IPS DF 6.9 (cell line): ENCODE measurements around the gene MAP4K2.
"Not testable (repeated sequence)": the region's sequence is repeated elsewhere in the genome, so short reads cannot be mapped to it uniquely, and the experiment has no call there.

ENCODE experiments used
- DNase-seq: peaks from one replicate; pipeline ENCODE4 v3.0.0-alpha.2; 2013; ENCODE audit warnings: low read depth, low spot score
- H3K27ac ChIP-seq: one replicate; pipeline ENCODE4 v1.5.1; 2013; ENCODE audit warnings: low read length, control low read depth
- H3K27me3 ChIP-seq: 2 replicates; pipeline ENCODE4 v1.6.1; 2013; ENCODE audit warnings: mild to moderate bottlenecking, low read length; ENCODE audit not compliant: control insufficient read depth, insufficient read depth
- H3K36me3 ChIP-seq: 2 replicates; pipeline ENCODE4 v1.6.1; 2013; ENCODE audit warnings: low read length; ENCODE audit not compliant: control insufficient read depth, insufficient read depth
- H3K4me1 ChIP-seq: 2 replicates; pipeline ENCODE4 v1.6.1; 2013; ENCODE audit warnings: low read length; ENCODE audit not compliant: control insufficient read depth, insufficient read depth
- H3K4me3 ChIP-seq: 2 replicates; pipeline ENCODE4 v1.5.1; 2013; ENCODE audit warnings: mild to moderate bottlenecking, low read length
- H3K9me3 ChIP-seq: 2 replicates; pipeline ENCODE4 v1.6.1; 2013; ENCODE audit warnings: low read length, inconsistent platforms; ENCODE audit not compliant: control insufficient read depth, insufficient read depth
- WGBS: extraction: QIAGEN DNeasy Blood & Tissue Kit; methylation state at CpG from one replicate; pipeline ENCODE4 v1.1.7; 2013; ENCODE audit warnings: mixed read lengths, missing lambda C conversion rate; ENCODE audit not compliant: insufficient read length, insufficient coverage; 5-methylcytosine and 5-hydroxymethylcytosine counted together

Gene MAP4K2

DNA sequence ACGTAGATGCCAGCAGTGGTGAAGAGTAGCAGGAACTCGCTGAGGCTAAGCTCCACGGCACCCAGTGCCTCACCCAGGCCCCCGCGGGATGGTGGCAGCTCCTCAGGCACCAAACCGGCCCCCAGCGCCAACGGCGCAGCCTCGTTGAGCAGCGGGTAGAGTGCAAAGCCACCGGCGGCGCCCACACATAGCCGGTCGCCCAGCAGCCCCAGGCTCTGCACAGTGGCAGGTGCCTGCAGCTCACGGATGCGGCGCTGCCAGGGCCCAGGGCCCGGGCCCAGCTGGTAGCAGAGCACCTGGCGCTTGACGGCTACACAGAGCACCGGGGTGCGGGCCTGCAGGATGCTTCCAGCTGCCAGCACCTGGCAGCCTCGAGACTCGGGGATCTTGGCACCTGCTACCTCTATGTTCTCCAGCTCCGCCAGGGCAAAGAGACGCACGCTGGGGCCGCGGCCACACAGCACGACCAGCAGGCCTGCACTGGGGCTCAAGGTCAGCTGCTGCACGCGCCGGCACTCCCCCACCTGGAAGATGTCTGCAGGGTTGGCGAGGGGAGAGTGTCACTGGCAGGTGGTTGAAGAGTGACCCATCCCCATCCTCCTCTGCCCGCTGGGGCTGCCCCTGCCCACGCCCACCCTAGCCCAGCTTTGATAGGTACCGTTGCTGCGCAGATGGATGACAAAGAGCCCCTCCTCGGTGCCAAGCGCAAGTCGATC lies 26.7 kb upstream of the MAP4K2 start:
- peaks cover 39% of the 10 kb centered on the region for H3K36me3 ChIP-seq

DNA sequence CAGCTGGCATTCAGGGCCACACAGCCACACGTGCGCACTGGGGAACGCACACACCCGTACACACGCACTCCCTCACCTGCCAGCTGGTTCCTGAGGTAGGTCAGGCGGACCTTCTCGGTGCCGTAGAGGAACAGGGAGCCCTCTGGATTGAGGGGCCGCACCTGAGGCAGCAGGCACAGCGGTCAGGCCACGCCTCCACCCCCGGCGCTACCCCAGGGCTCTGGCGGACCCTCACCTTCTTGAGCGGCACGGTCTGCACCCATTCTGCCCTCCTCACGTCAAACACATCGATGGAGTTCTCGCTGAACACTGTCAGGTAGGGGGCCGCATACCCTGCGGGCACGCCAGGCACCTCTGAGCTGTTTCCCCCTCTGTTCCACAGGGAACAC lies 24.4 kb upstream of the MAP4K2 start:
- WGBS = no CpG with 5 or more reads among the region's 22 CpGs
- Histone ChIP-seq H3K27me3 (no peaks in the 10 kb centered on the region), H3K4me1 (no peaks in the 10 kb centered on the region), H3K36me3 (peaks cover 27% of the 10 kb centered on the region), H3K27ac (no peak overlapping the region), H3K9me3 (no peaks in the 10 kb centered on the region), H3K4me3 (no peak overlapping the region)
- DNase-seq = no peak

More for the DNA sequence above, 26.7 kb upstream of the MAP4K2 start:
- H3K27me3 ChIP-seq = no peaks in the 10 kb centered on the region
- no CpG with 5 or more reads among the region's 43 CpGs for WGBS
- H3K4me3 ChIP-seq = no peak overlapping the region; the same call in 1 of the 2 replicates
- H3K9me3 ChIP-seq = no peaks in the 10 kb centered on the region
- H3K4me1 ChIP-seq = no peaks in the 10 kb centered on the region
- DNase-seq = no peak
- no peak overlapping the region for H3K27ac ChIP-seq

DNA sequence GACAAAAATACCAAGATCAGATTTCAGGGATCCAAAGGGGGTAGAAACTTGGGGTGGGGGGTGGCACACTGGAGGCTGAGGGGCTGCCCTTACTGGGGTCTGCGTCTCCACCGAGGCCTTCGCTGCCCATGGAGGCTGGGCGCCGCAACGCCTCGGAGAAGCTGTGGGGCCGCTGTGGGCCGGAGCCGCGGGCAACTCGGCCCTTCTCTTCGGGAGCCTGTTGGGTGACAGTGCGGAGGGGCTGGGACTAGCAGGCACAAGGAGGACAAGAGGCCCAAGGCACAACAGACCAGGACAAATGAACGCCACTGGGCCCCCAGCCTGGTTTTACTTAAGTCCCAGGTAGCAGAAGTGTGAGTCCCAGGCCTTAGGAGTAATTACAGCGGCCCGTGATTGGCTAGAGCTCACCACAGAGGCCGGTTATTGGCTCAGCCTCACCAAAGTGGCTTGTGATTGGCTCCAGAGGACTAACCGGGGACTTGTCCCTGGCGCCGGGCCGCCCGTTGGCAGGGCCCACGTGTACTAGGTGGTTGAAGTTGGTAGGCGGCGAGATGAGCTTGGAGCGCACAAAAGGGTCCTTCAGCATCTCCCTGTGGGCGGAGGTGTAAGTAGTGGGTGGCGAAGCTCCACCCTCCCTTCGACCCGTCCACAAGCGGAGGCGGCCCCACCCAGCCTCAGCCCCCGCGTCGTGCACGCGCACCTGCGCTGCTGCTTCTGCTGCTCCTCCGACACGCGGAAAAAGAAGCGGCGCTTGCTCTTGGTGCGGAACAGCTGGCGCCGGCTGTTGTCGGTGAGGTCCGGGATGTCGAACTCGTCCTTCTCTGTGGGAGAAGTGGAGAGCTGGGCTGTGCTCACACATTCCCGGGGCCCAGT lies 23.8 kb upstream of the MAP4K2 start:
- Histone ChIP-seq H3K4me1 (no peaks in the 10 kb centered on the region), H3K27ac (no peak overlapping the region), H3K9me3 (no peaks in the 10 kb centered on the region), H3K27me3 (no peaks in the 10 kb centered on the region), H3K4me3 (no peak overlapping the region), H3K36me3 (peaks cover 23% of the 10 kb centered on the region)
- DNase-seq = no peak
- no CpG with 5 or more reads among the region's 52 CpGs for WGBS

DNA sequence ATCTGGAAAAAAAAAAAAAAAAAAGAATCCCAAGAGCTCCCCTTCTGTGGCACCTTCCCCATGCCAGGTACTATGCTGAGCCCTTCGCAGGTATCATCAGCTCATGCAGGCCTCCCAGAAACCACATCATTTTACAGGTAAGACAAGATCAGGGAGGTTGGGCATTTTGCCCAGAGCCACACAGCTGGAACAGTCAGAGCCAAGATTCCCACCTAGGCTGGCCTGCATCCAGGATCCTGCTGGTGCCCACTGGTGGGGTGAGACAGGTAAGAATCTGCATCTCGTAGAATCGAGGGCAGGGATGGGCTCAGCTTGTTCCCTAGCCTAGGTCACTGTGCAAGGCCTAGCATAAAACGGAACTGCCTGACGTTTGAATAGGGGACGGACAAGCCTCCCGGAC lies 23.0 kb upstream of the MAP4K2 start:
- no CpG with 5 or more reads among the region's 7 CpGs for WGBS
- H3K36me3 ChIP-seq = peaks cover 18% of the 10 kb centered on the region
- no peaks in the 10 kb centered on the region for H3K4me1 ChIP-seq
- no peak overlapping the region for H3K4me3 ChIP-seq
- H3K27ac ChIP-seq = no peak overlapping the region
- DNase-seq = no peak
- no peaks in the 10 kb centered on the region for H3K9me3 ChIP-seq
- H3K27me3 ChIP-seq = no peaks in the 10 kb centered on the region

DNA sequence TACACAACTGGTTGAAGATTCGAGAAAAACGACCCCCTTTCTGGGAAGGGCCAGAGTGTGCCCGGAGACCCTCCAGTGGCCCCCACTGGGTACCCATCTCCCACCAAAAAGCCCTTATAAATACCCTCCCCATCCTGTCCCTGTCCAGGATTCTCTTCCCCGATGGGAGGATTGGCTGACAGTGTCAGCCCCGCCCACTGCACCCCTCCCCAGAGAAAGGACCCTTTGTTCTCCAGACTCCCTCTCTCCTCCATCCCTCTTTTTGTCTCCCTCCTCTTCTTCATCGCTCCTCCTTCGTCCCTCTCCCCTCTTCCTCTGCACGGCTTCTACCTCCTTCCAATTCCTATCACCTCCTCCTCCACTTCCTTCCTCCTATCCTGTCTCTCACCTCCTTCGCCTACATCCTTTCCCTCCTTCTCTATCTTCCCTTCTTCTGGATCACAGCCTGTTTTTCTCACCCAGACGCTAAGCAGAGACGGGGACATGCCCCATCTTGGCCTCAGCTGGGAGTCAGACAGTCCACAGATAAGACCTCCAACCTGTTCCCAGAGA lies 20.6 kb upstream of the MAP4K2 start:
- Histone ChIP-seq H3K27ac (no peak overlapping the region), H3K9me3 (no peaks in the 10 kb centered on the region)
- 100% methylated on average over 4 of the region's 11 CpGs for WGBS

DNA sequence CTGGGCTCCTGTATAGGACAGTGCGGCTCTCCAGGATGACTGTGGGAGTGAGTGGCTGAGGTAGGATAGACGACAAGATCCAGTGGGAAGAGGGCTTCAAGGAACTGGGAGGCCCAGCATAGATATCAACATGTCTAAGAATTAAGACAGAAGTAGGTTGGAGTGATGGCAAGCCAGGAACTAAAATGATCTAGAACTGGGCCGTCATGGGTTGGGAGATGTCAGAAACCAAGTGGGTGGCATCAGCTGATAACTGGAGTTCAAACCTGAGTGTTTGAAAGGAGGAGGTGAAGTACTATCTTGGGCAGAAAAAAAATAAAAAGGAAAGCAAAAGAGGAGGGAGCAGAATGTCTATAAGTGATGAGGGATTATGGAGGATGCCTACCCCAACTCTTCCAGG lies 14.5 kb upstream of the MAP4K2 start:
- no CpG with 5 or more reads among the region's 3 CpGs for WGBS
- H3K36me3 ChIP-seq = no peaks in the 10 kb centered on the region
- DNase-seq = no peak
- H3K4me1 ChIP-seq = no peaks in the 10 kb centered on the region
- no peak overlapping the region for H3K4me3 ChIP-seq
- no peaks in the 10 kb centered on the region for H3K9me3 ChIP-seq
- H3K27me3 ChIP-seq = no peaks in the 10 kb centered on the region
- H3K27ac ChIP-seq = no peak overlapping the region

More for the DNA sequence above, 20.6 kb upstream of the MAP4K2 start:
- Histone ChIP-seq H3K27me3 (no peaks in the 10 kb centered on the region), H3K36me3 (peaks cover 7% of the 10 kb centered on the region; the same call in 1 of the 2 replicates), H3K4me3 (no peak overlapping the region), H3K4me1 (no peaks in the 10 kb centered on the region)
- no peak for DNase-seq

DNA sequence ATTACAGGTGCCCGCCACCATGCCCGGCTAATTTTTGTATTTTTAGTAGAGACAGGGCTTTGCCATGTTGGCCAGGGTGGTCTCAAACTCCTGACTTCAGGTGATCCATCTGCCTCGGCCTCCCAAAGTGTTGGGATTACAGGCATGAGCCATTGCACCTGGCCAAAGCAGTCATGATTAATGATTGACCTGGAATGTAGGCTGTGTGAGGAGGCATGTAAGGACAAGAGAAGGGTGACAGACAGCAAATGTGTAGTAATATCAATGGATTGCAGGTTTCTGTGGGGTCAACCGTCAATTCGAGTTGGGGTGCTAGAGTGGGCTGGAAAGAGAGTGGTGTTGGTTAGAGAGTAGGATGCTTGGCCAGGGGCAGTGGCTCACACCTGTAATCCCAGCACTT lies 12.4 kb upstream of the MAP4K2 start:
- WGBS = no CpG with 5 or more reads among the region's 5 CpGs
- not testable (repeated sequence) for H3K4me1 ChIP-seq

DNA sequence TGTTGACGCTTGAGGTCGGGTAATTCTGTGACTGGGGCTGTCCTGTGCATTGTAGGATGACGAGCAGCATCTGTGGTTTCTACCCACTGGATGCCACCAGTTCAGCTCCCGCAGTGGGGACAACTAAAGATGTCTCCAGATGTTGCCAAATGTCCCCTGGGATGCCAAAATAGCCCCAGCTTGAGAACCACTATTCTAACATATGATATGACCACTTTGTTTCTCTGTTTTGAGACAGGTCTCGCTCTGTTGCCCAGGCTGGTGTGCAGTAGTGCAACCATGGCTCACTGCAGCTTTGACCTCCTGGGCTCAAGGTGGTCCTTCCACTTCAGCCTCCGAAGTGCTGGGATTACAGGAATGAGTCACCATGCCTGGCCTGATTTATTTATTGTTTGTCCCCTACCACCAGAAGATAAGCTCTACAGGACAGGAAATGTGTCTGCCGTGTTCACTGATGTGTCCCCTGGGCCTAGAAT lies 11.7 kb upstream of the MAP4K2 start:
- H3K27ac ChIP-seq = no peak overlapping the region
- H3K4me1 ChIP-seq = no peaks in the 10 kb centered on the region
- WGBS = no CpG with 5 or more reads among the region's 7 CpGs
- H3K27me3 ChIP-seq = no peaks in the 10 kb centered on the region
- no peak overlapping the region for H3K4me3 ChIP-seq
- DNase-seq = no peak
- no peaks in the 10 kb centered on the region for H3K36me3 ChIP-seq
- H3K9me3 ChIP-seq = no peaks in the 10 kb centered on the region

More for the DNA sequence above, 12.4 kb upstream of the MAP4K2 start:
- not testable (repeated sequence) for H3K4me3 ChIP-seq, H3K27me3 ChIP-seq, H3K9me3 ChIP-seq, H3K36me3 ChIP-seq, H3K27ac ChIP-seq, DNase-seq

DNA sequence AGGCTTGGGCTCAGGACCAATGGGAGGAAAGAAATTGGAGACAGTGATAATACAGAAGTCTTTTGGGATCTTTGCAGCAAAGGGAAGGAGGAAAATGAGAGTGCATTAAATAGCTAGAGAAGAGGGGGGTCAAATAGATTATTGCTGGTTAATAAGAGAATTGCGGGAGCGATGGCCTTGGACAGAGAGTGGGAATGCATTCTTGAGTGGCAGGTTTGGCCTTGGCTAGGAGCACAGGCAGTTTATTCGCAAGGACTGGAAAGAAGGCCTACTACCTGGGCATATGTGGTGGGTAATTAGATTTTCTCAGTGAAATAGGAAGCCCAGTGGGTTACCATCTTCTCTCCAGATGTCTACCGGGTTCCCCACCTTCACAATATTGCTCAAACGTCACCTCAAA lies 10.8 kb upstream of the MAP4K2 start:
- no peak for DNase-seq
- Histone ChIP-seq H3K9me3 (no peaks in the 10 kb centered on the region), H3K27ac (no peak overlapping the region), H3K36me3 (no peaks in the 10 kb centered on the region), H3K27me3 (no peaks in the 10 kb centered on the region), H3K4me1 (no peaks in the 10 kb centered on the region), H3K4me3 (no peak overlapping the region)
- no CpG with 5 or more reads among the region's 5 CpGs for WGBS

DNA sequence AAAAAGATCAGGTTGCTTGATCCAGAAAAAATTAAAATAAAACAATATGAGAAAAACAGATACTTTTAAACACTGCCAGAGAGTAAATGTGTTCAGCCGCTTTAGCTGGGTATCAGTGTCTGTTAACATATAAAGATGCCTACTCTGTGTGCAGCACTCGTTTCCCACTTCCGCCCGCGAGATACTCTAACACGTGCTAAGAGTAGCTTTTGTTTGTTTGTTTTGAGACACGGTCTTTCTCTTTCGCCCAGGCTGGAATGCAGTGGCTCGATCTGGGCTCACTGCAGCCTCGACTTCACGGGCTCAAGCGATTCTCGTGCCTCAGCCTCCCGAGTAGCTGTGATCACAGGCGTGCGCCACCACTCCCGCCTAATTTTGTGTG lies 7.9 kb upstream of the MAP4K2 start:
- Histone ChIP-seq H3K4me1 (no peaks in the 10 kb centered on the region), H3K36me3 (peaks cover 7% of the 10 kb centered on the region; the same call in 1 of the 2 replicates), H3K27ac (no peak overlapping the region), H3K4me3 (peak overlapping the region; percentile 2; the same call in 1 of the 2 replicates), H3K9me3 (no peaks in the 10 kb centered on the region), H3K27me3 (no peaks in the 10 kb centered on the region)
- no CpG with 5 or more reads among the region's 17 CpGs for WGBS
- DNase-seq = no peak
